Stimulated activated CD4-positive, alpha-beta T cell treated with anti-CD3 and anti-CD28 coated beads, Interleukin-2, amount 100 ng/mL, for 48 hours (primary cell): Measurements from ENCODE around the gene CHRDL2.

ENCODE experiments used
- DNase-seq, 2 donors: peaks; one replicate each; pipeline ENCODE4 v3.0.0-alpha.2; 2020

The CHRDL2 gene

GRCh38 chr11:74684661-74685060 is 46.6 kb downstream of the CHRDL2 start:
- DNase-seq, result no peak

GRCh38 chr11:74683941-74684481 is 47.2 kb downstream of the CHRDL2 start:
- DNase-seq, result no peak

GRCh38 chr11:74683279-74683871 is 47.9 kb downstream of the CHRDL2 start:
- no peak for DNase-seq

- DNase-seq, result no peak
These were observed 48.4 kb downstream of the CHRDL2 start for GRCh38 chr11:74682731-74683278.

GRCh38 chr11:74681686-74682651 is 49.3 kb downstream of the CHRDL2 start:
- no peak for DNase-seq

GRCh38 chr11:74680703-74681531 is 50.3 kb downstream of the CHRDL2 start:
- no peak for DNase-seq

GRCh38 chr11:74680035-74680671 is 51.1 kb downstream of the CHRDL2 start:
- no peak for DNase-seq

- no peak for DNase-seq
These were observed 51.7 kb downstream of the CHRDL2 start for GRCh38 chr11:74679513-74679865.

- no peak for DNase-seq
These were observed 52.4 kb downstream of the CHRDL2 start for GRCh38 chr11:74678591-74679512.

GRCh38 chr11:74678041-74678440 is 53.2 kb downstream of the CHRDL2 start:
- DNase-seq, result no peak

- DNase-seq, result no peak
These were observed 54.1 kb downstream of the CHRDL2 start for GRCh38 chr11:74677131-74677530.

GRCh38 chr11:74676596-74676995 is 54.6 kb downstream of the CHRDL2 start:
- DNase-seq, result no peak

GRCh38 chr11:74675761-74676160 is 55.5 kb downstream of the CHRDL2 start:
- DNase-seq, result no peak

GRCh38 chr11:74673693-74674360 is 57.4 kb downstream of the CHRDL2 start:
- no peak for DNase-seq

GRCh38 chr11:74672956-74673692 is 58.1 kb downstream of the CHRDL2 start:
- DNase-seq, result no peak

GRCh38 chr11:74672332-74672955 is 58.8 kb downstream of the CHRDL2 start:
- DNase-seq, result no peak

GRCh38 chr11:74671520-74672196 is 59.6 kb downstream of the CHRDL2 start:
- DNase-seq, result no peak

- DNase-seq, result no peak
These were observed 61.1 kb downstream of the CHRDL2 start for GRCh38 chr11:74670171-74670570.
